Endothelial cell (in vitro differentiated cells): Measurements from ENCODE around the gene CLCN3. TPM values are rescaled to one million over a fixed set of nuclear protein-coding genes. Genes with fewer than 3 reads are reported as not detected.

ENCODE experiments used
- DNase-seq: peaks from one replicate; pipeline ENCODE4 v3.0.0; 2021; ENCODE audit warnings: low spot score
- H3K27ac Mint-ChIP-seq: one replicate; pipeline ENCODE4 v1.8.0; 2021; ENCODE audit warnings: mixed read lengths, inconsistent platforms; ENCODE audit not compliant: unreplicated experiment
- H3K27me3 Mint-ChIP-seq: one replicate; pipeline ENCODE4 v1.8.0; 2021; ENCODE audit warnings: mild to moderate bottlenecking, moderate library complexity, mixed read lengths, inconsistent platforms; ENCODE audit not compliant: unreplicated experiment
- H3K36me3 Mint-ChIP-seq: one replicate; pipeline ENCODE4 v1.8.0; 2021; ENCODE audit warnings: mild to moderate bottlenecking, low read depth, mixed read lengths, inconsistent platforms; ENCODE audit not compliant: unreplicated experiment
- H3K4me1 Mint-ChIP-seq: one replicate; pipeline ENCODE4 v1.8.0; 2021; ENCODE audit warnings: mild to moderate bottlenecking, mixed read lengths, inconsistent platforms; ENCODE audit not compliant: unreplicated experiment
- H3K4me3 Mint-ChIP-seq: one replicate; pipeline ENCODE4 v1.8.0; 2021; ENCODE audit warnings: mild to moderate bottlenecking, mixed read lengths, inconsistent platforms; ENCODE audit not compliant: unreplicated experiment
- H3K9me3 Mint-ChIP-seq: one replicate; pipeline ENCODE4 v1.8.0; 2021; ENCODE audit warnings: mixed read lengths, inconsistent platforms; ENCODE audit not compliant: unreplicated experiment
- total RNA-seq: library from RNA; stranded (reverse); fragmentation: NEBNext Ultra II Directional; extraction: Animal tissue kit (Norgen Biotek cat#: 25700); gene quantifications from one replicate; pipeline ENCODE4 v1.2.1, GENCODE V29; 2021; ENCODE audit not compliant: unreplicated experiment
- TF ChIP-seq, protein P1 (sequence below): fragments of 200-600 bp; sonication (generic); IDR thresholded peaks from one replicate; pipeline ENCODE4 v1.5.0; 2021; ENCODE audit warnings: antibody characterized with exemption; ENCODE audit not compliant: unreplicated experiment

CLCN3 gene
- total RNA-seq, 1 donor from 2014 or later, result 58.0 TPM

DNA sequence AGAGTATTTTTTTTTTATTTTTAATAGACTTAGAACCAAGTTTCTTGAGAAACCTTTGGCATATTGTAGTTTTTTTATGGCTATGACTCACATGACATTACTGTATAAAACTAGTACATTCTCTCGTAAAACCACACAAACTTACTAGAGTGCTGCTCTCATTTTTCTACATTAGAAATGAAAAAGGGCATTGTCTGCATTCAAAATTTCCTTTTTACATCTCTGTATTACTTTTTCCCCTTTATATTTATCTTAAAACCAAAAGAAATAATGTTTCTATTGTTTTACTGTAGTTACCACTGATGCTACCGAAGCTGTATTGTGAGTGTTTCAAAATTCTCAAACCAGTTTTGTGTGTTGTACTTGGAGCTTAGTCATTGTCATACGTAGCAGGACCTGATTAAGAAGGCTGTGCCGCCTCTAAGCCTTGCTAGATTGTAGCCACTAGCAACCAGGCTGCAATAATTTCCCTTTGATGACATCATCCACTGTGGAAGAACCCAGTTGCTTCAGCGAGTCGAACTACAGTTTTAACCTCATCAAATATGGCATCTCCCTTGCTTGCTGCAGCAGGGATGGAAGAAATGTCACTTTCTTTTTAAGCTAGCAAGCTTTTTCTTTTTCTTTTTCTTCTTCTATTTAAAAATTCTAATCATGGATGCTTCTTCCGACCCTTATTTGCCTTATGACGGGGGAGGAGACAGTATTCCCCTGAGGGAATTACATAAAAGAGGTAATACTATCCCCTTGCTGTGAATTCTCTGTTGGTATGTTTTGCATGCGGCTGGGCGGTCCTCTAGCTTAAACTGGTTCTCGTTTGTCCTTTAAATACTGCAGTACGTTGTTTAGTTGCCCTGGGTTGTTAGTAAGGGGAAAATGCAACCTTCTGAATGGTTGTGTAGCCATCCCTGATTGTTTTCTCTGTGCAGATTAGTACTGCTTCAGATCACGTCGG is 39.6 kb downstream of the CLCN3 start:
- H3K4me1 Mint-ChIP-seq, result peaks cover 32% of the 10 kb centered on the region
- H3K27me3 Mint-ChIP-seq, result no peaks in the 10 kb centered on the region
- peak overlapping the region; percentile 89 for H3K4me3 Mint-ChIP-seq
- H3K27ac Mint-ChIP-seq, result peak overlapping the region; percentile 99
- H3K9me3 Mint-ChIP-seq, result no peaks in the 10 kb centered on the region
- TF ChIP-seq, protein P1, sequence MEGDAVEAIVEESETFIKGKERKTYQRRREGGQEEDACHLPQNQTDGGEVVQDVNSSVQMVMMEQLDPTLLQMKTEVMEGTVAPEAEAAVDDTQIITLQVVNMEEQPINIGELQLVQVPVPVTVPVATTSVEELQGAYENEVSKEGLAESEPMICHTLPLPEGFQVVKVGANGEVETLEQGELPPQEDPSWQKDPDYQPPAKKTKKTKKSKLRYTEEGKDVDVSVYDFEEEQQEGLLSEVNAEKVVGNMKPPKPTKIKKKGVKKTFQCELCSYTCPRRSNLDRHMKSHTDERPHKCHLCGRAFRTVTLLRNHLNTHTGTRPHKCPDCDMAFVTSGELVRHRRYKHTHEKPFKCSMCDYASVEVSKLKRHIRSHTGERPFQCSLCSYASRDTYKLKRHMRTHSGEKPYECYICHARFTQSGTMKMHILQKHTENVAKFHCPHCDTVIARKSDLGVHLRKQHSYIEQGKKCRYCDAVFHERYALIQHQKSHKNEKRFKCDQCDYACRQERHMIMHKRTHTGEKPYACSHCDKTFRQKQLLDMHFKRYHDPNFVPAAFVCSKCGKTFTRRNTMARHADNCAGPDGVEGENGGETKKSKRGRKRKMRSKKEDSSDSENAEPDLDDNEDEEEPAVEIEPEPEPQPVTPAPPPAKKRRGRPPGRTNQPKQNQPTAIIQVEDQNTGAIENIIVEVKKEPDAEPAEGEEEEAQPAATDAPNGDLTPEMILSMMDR, result no peak
- no peaks in the 10 kb centered on the region for H3K36me3 Mint-ChIP-seq
- peak; percentile 58 for DNase-seq

DNA sequence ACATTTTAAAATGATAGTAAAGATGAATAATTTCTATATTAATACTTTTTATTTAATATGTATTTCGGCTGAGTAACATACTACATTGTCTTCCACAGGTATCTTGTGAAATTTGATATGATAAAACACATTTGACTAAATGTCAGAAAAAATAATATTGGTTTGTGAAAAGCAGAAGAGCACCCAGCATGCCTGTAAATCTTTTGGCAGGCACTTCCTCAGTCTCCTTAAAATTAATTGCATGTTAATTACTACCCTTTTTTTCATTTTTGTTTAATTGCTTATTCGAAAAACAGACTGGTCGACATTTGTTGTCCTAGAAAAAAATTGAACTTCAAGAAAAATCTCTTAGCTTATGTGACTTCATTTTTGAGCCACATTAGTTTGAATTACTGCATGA is 40.6 kb downstream of the CLCN3 start:
- Mint-ChIP-seq H3K27ac (peak overlapping the region; percentile 99), H3K4me3 (no peak overlapping the region), H3K4me1 (peaks cover 40% of the 10 kb centered on the region), H3K36me3 (no peaks in the 10 kb centered on the region), H3K27me3 (no peaks in the 10 kb centered on the region), H3K9me3 (no peaks in the 10 kb centered on the region)
- DNase-seq, result no peak
- TF ChIP-seq, protein P1, result no peak

DNA sequence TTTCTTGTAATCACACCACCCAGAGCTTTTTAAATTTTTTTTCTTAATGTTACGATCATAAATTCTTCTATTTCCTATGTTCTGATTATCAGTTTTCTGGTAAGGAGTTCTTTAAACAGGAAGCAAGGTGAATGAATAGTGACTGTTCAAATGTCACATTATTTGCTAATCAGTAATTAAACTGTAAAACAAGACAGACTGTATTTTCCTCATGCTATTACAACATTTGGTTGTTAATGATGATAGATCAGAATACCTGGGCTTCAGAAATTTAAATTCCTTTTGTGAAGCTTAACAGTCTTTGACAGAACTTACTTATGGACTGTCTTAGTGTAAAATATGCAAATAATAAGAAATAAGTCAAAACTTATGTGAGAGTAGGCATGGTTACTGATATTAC is 41.4 kb downstream of the CLCN3 start:
- no peaks in the 10 kb centered on the region for H3K9me3 Mint-ChIP-seq
- H3K4me3 Mint-ChIP-seq, result no peak overlapping the region
- TF ChIP-seq, protein P1, result no peak
- no peaks in the 10 kb centered on the region for H3K27me3 Mint-ChIP-seq
- H3K27ac Mint-ChIP-seq, result peak overlapping the region; percentile 71
- peaks cover 8% of the 10 kb centered on the region for H3K36me3 Mint-ChIP-seq
- DNase-seq, result no peak
- H3K4me1 Mint-ChIP-seq, result peaks cover 46% of the 10 kb centered on the region

DNA sequence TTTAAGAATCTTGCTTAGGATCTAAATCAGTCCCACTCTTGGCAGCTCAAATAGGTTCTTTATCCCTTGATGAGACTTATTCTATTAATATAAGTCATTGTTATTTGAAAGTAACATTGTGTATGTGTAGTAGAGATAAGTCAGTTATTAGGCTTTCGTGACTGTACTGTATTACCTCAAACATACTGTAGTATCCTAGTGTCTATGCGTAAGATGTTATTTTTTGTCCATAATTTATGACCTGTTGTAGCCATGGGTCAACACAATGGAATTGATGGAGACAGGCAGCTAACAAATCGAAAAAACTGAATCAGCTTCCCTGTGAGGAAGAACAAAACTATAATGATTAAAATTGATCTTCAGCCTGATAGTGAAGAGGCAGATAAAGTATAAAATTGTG is 41.8 kb downstream of the CLCN3 start:
- Mint-ChIP-seq H3K4me1 (peaks cover 46% of the 10 kb centered on the region), H3K27me3 (no peaks in the 10 kb centered on the region), H3K36me3 (peaks cover 9% of the 10 kb centered on the region), H3K27ac (peak overlapping the region; percentile 87), H3K4me3 (peak overlapping the region; percentile 60), H3K9me3 (no peaks in the 10 kb centered on the region)
- no peak for DNase-seq
- TF ChIP-seq, protein P1, result no peak

DNA sequence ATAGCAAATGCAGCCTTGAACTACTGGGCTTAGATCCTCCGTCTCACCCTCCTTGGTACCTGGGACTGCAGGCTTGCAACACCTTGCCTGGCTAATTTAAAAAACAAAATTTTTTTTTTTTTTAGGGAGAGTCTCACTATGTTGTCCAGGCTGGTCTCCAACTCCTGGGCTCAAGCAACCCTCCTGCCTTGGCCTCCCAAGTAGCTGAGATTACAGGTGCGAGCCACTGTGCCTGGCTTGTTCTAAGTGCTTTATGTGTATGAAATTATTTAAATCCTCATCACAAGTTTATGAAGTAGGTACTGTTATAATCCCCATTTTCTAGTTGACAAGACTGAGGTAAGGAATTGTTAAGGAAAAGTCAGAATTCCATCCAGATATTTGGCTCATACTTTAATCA is 43.0 kb downstream of the CLCN3 start:
- Mint-ChIP-seq H3K36me3 (peaks cover 15% of the 10 kb centered on the region), H3K9me3 (no peaks in the 10 kb centered on the region), H3K27me3 (no peaks in the 10 kb centered on the region), H3K27ac (peak overlapping the region; percentile 94), H3K4me1 (peaks cover 46% of the 10 kb centered on the region), H3K4me3 (no peak overlapping the region)
- DNase-seq, result no peak
- TF ChIP-seq, protein P1, result no peak
